Neuronal stem cell (in vitro differentiated cells): ENCODE results near the gene MED12L.

ENCODE experiments used
- DNase-seq: peaks from one replicate; pipeline ENCODE4 v3.0.0-alpha.2; 2013; ENCODE audit warnings: low spot score
- H2AFZ ChIP-seq: one replicate; pipeline ENCODE4 v1.6.1; 2013; ENCODE audit warnings: mild to moderate bottlenecking, low read length, inconsistent platforms
- H2AK5ac ChIP-seq: 2 replicates; pipeline ENCODE4 v1.6.1; 2013; ENCODE audit warnings: low read depth, mild to moderate bottlenecking, inconsistent platforms, low read length, moderate library complexity, mixed read lengths
- H2BK120ac ChIP-seq: 2 replicates; pipeline ENCODE4 v1.6.1; 2013; ENCODE audit warnings: low read depth, mild to moderate bottlenecking, inconsistent platforms, low read length, moderate library complexity, mixed read lengths
- H2BK12ac ChIP-seq: one replicate; pipeline ENCODE4 v1.6.1; 2013; ENCODE audit warnings: low read length, inconsistent platforms
- H2BK15ac ChIP-seq: 2 replicates; pipeline ENCODE4 v1.6.1; 2013; ENCODE audit warnings: mild to moderate bottlenecking, low read length, inconsistent platforms, mixed read lengths
- H2BK5ac ChIP-seq: one replicate; pipeline ENCODE4 v1.6.1; 2013; ENCODE audit warnings: inconsistent platforms, mild to moderate bottlenecking, low read length, moderate library complexity
- H3K14ac ChIP-seq: one replicate; pipeline ENCODE4 v1.6.1; 2013; ENCODE audit warnings: low read length, inconsistent platforms
- H3K18ac ChIP-seq: 2 replicates; pipeline ENCODE4 v1.6.1; 2013; ENCODE audit warnings: low read length, inconsistent platforms
- H3K23ac ChIP-seq: 2 replicates; pipeline ENCODE4 v1.6.1; 2013; ENCODE audit warnings: low read depth, mild to moderate bottlenecking, mixed read lengths, low read length, inconsistent platforms; ENCODE audit not compliant: poor library complexity
- H3K27ac ChIP-seq: replicated peaks from 3 replicates; pipeline ENCODE4 v1.5.1; 2013; ENCODE audit warnings: low read length, inconsistent platforms
- H3K27me3 ChIP-seq, 3 experiments: 2 replicates each; pipeline ENCODE4 v1.6.1; 2013; ENCODE audit warnings: low read length in 3 of 3, mild to moderate bottlenecking in 2 of 3, inconsistent platforms in 1 of 3, low read depth in 1 of 3, mixed read lengths in 1 of 3, moderate library complexity in 1 of 3; ENCODE audit not compliant: control insufficient read depth in 3 of 3, insufficient read depth in 3 of 3
- H3K36me3 ChIP-seq, 2 donors: replicated peaks in 1 of 2; 2 replicates each; pipeline ENCODE4 v1.6.1; 2013; ENCODE audit warnings: low read length in 2 of 2; ENCODE audit not compliant: control insufficient read depth in 2 of 2, insufficient read depth in 2 of 2
- H3K4ac ChIP-seq: 2 replicates; pipeline ENCODE4 v1.6.1; 2013; ENCODE audit warnings: inconsistent platforms, mild to moderate bottlenecking, low read length, moderate library complexity
- H3K4me1 ChIP-seq, 2 donors: 1 replicate in 1 of 2; 2 replicates in 1 of 2; pipeline ENCODE4 v1.6.1; 2013; ENCODE audit warnings: low read length in 2 of 2, low read depth in 1 of 2; ENCODE audit not compliant: control insufficient read depth in 2 of 2, insufficient read depth in 1 of 2
- H3K4me2 ChIP-seq: one replicate; pipeline ENCODE4 v1.6.1; 2013; ENCODE audit warnings: mild to moderate bottlenecking, low read length, inconsistent platforms; ENCODE audit not compliant: insufficient read depth, poor library complexity, severe bottlenecking
- H3K4me3 ChIP-seq, 2 donors: 2 replicates each; pipeline ENCODE4 v1.5.1; 2013; ENCODE audit warnings: low read length in 2 of 2, mild to moderate bottlenecking in 2 of 2, inconsistent platforms in 1 of 2, moderate library complexity in 1 of 2
- H3K79me1 ChIP-seq: one replicate; pipeline ENCODE4 v1.6.1; 2013; ENCODE audit warnings: low read depth, mild to moderate bottlenecking, inconsistent platforms, low read length, moderate library complexity
- H3K9ac ChIP-seq: one replicate; pipeline ENCODE4 v1.6.1; 2013; ENCODE audit warnings: mild to moderate bottlenecking, low read depth, low read length, inconsistent platforms; ENCODE audit not compliant: poor library complexity
- H3K9me3 ChIP-seq, 2 donors: replicated peaks in 1 of 2; 2 replicates each; pipeline versions ENCODE3 to v1.6.1; 2013; ENCODE audit warnings: low read length in 2 of 2, mild to moderate bottlenecking in 2 of 2, inconsistent platforms in 1 of 2, low read depth in 1 of 2, mixed read lengths in 1 of 2, moderate library complexity in 1 of 2; ENCODE audit not compliant: control insufficient read depth in 2 of 2, insufficient read depth in 1 of 2
- H4K8ac ChIP-seq: one replicate; pipeline ENCODE4 v1.6.1; 2013; ENCODE audit warnings: low read depth, mild to moderate bottlenecking, inconsistent platforms, low read length, moderate library complexity
- H4K91ac ChIP-seq: one replicate; pipeline ENCODE4 v1.6.1; 2013; ENCODE audit warnings: low read length, low read depth, mild to moderate bottlenecking, inconsistent platforms; ENCODE audit not compliant: poor library complexity
- WGBS, 2 donors: extraction: QIAGEN DNeasy Blood & Tissue Kit; methylation state at CpG; one replicate each; pipeline ENCODE4 v1.1.7; 2013; ENCODE audit warnings: missing lambda C conversion rate in 2 of 2, mixed read lengths in 1 of 2; ENCODE audit not compliant: insufficient read length in 2 of 2, insufficient replicate concordance in 1 of 2; ENCODE audit errors: extremely low coverage in 2 of 2; 5-methylcytosine and 5-hydroxymethylcytosine counted together

Gene MED12L

GRCh38 chr3:151171145-151171757 is 85.8 kb downstream of the MED12L start:
- Histone ChIP-seq H3K4ac (no peak overlapping the region), H2BK5ac (no peak overlapping the region), H3K27me3 (no peaks in the 10 kb centered on the region), H3K4me2 (no peak overlapping the region), H4K91ac (no peak overlapping the region), H3K36me3 (peaks cover 0 to 5% of the 10 kb centered on the region in 2 donors), H3K18ac (no peak overlapping the region), H3K23ac (no peak overlapping the region), H2BK12ac (no peak overlapping the region), H2BK120ac (no peak overlapping the region), H3K79me1 (no peaks in the 10 kb centered on the region), H2AFZ (peak overlapping the region; percentile 77), H3K27ac (no peak overlapping the region), H3K9ac (no peak overlapping the region), H3K9me3 (no peaks in the 10 kb centered on the region), H2AK5ac (no peak overlapping the region), H3K4me3 (no peak overlapping the region), H3K14ac (no peak overlapping the region), H3K4me1 (peaks cover 7 to 16% of the 10 kb centered on the region in 2 donors), H2BK15ac (no peak overlapping the region), H4K8ac (no peak overlapping the region)
- WGBS, 2 donors: no CpG with 5 or more reads among the region's 5 CpGs
- no peak for DNase-seq

GRCh38 chr3:151174351-151174750 is 88.9 kb downstream of the MED12L start:
- no peak overlapping the region for H2BK120ac ChIP-seq
- H2AK5ac ChIP-seq: no peak overlapping the region
- no peaks in the 10 kb centered on the region for H3K9me3 ChIP-seq
- H3K27ac ChIP-seq: no peak overlapping the region
- H3K4me3 ChIP-seq: no peak overlapping the region
- no peaks in the 10 kb centered on the region for H3K79me1 ChIP-seq
- no peak overlapping the region for H2BK5ac ChIP-seq
- peaks cover 0 to 6% of the 10 kb centered on the region in 2 donors for H3K36me3 ChIP-seq
- H2BK12ac ChIP-seq: no peak overlapping the region
- H3K9ac ChIP-seq: no peak overlapping the region
- no peak overlapping the region for H2AFZ ChIP-seq
- no CpG with 5 or more reads among the region's 2 CpGs for WGBS, 2 donors
- H3K18ac ChIP-seq: no peak overlapping the region
- no peak overlapping the region for H4K91ac ChIP-seq
- H3K14ac ChIP-seq: no peak overlapping the region
- no peak overlapping the region for H3K4me2 ChIP-seq
- H3K4ac ChIP-seq: no peak overlapping the region
- no peak for DNase-seq
- no peaks in the 10 kb centered on the region for H3K27me3 ChIP-seq
- H4K8ac ChIP-seq: no peak overlapping the region
- no peak overlapping the region for H2BK15ac ChIP-seq
- no peak overlapping the region for H3K23ac ChIP-seq
- peaks cover 7 to 16% of the 10 kb centered on the region in 2 donors for H3K4me1 ChIP-seq

GRCh38 chr3:151175952-151176351 is 90.5 kb downstream of the MED12L start:
- Histone ChIP-seq H3K4me1 (peaks cover 3 to 16% of the 10 kb centered on the region in 2 donors), H3K27me3 (no peaks in the 10 kb centered on the region), H3K9ac (no peak overlapping the region)

GRCh38 chr3:151178208-151178845 is 92.9 kb downstream of the MED12L start:
- Histone ChIP-seq H3K4ac (no peak overlapping the region), H3K4me2 (no peak overlapping the region), H2BK120ac (no peak overlapping the region), H3K23ac (no peak overlapping the region), H3K9me3 (no peaks in the 10 kb centered on the region), H3K79me1 (no peaks in the 10 kb centered on the region), H2BK12ac (no peak overlapping the region), H3K14ac (no peak overlapping the region), H3K27ac (no peak overlapping the region), H4K91ac (no peak overlapping the region), H2AFZ (no peak overlapping the region), H2BK5ac (no peak overlapping the region), H3K4me3 (no peak overlapping the region), H3K18ac (no peak overlapping the region), H3K36me3 (peaks cover 0 to 2% of the 10 kb centered on the region in 2 donors), H2AK5ac (no peak overlapping the region), H3K4me1 (no peaks in the 10 kb centered on the region), H4K8ac (no peak overlapping the region), H3K9ac (no peak overlapping the region), H3K27me3 (no peaks in the 10 kb centered on the region), H2BK15ac (no peak overlapping the region)
- no peak for DNase-seq
- no CpG with 5 or more reads among the region's 2 CpGs for WGBS, 2 donors

More at GRCh38 chr3:151175952-151176351, 90.5 kb downstream of the MED12L start:
- Histone ChIP-seq H3K4ac (no peak overlapping the region), H3K36me3 (peaks cover 0 to 4% of the 10 kb centered on the region in 2 donors), H3K79me1 (no peaks in the 10 kb centered on the region), H2BK12ac (no peak overlapping the region), H2AK5ac (no peak overlapping the region), H3K9me3 (no peaks in the 10 kb centered on the region), H4K91ac (no peak overlapping the region), H2AFZ (no peak overlapping the region), H3K14ac (no peak overlapping the region), H3K27ac (no peak overlapping the region), H3K23ac (no peak overlapping the region), H3K4me2 (no peak overlapping the region), H3K4me3 (no peak overlapping the region), H3K18ac (no peak overlapping the region), H2BK5ac (no peak overlapping the region), H2BK120ac (no peak overlapping the region), H2BK15ac (no peak overlapping the region), H4K8ac (no peak overlapping the region)
- no peak for DNase-seq
- no CpG with 5 or more reads among the region's 2 CpGs for WGBS, 2 donors
